GM23338 (cell line): ENCODE results near the gene DNAH6. TPM values are rescaled to one million over a fixed set of nuclear protein-coding genes. Genes with fewer than 3 reads are reported as not detected.
"Not testable (repeated sequence)": the region's sequence is repeated elsewhere in the genome, so short reads cannot be mapped to it uniquely, and the experiment has no call there.

Experiments
- ATAC-seq: fragments of 200-7000 bp; cut with Tn5 transposase; 3 replicates; pipeline ENCODE4 v1.9.1; 2020
- DNase-seq: peaks from one replicate; pipeline ENCODE4 v3.0.0-alpha.2; 2015; ENCODE audit warnings: low spot score
- H2AFZ ChIP-seq: fragments of 200-600 bp; sonication (generic); 2 replicates; pipeline ENCODE4 v1.8.0; 2016; ENCODE audit warnings: antibody characterized with exemption, mild to moderate bottlenecking, moderate library complexity
- H3F3A ChIP-seq: fragments of 200-600 bp; sonication (generic); replicated peaks from 2 replicates; pipeline ENCODE4 v1.8.0; 2017; ENCODE audit warnings: antibody characterized with exemption, mixed run types, low read depth
- H3K27ac ChIP-seq: fragments of 200-600 bp; sonication (generic); 2 replicates; pipeline ENCODE4 v1.6.1; 2016; ENCODE audit warnings: low read depth
- H3K27me3 ChIP-seq: fragments of 200-600 bp; sonication (generic); 2 replicates; pipeline ENCODE4 v1.8.0; 2016; ENCODE audit warnings: mild to moderate bottlenecking, mixed run types, moderate library complexity; ENCODE audit not compliant: insufficient read depth
- H3K36me3 ChIP-seq: fragments of 200-600 bp; sonication (generic); 2 replicates; pipeline ENCODE4 v1.8.0; 2016; ENCODE audit warnings: mild to moderate bottlenecking; ENCODE audit not compliant: insufficient read depth
- H3K4me1 ChIP-seq: fragments of 200-600 bp; sonication (generic); 2 replicates; pipeline ENCODE4 v1.8.0; 2016; ENCODE audit warnings: mild to moderate bottlenecking, moderate library complexity; ENCODE audit not compliant: insufficient read depth
- H3K4me2 ChIP-seq: fragments of 200-600 bp; sonication (generic); 2 replicates; pipeline ENCODE4 v1.7.1; 2017; ENCODE audit warnings: mixed run types
- H3K4me3 ChIP-seq: fragments of 200-600 bp; sonication (generic); 2 replicates; pipeline ENCODE4 v1.6.1; 2016; ENCODE audit warnings: mixed run types
- H3K79me2 ChIP-seq: fragments of 200-600 bp; sonication (generic); replicated peaks from 2 replicates; pipeline ENCODE4 v1.8.0; 2017; ENCODE audit warnings: mild to moderate bottlenecking; ENCODE audit not compliant: insufficient read depth
- H3K9me2 ChIP-seq: fragments of 200-600 bp; sonication (generic); 2 replicates; pipeline ENCODE4 v1.8.0; 2017; ENCODE audit not compliant: insufficient read depth
- H4K20me1 ChIP-seq: fragments of 200-600 bp; sonication (generic); replicated peaks from 2 replicates; pipeline ENCODE4 v1.8.0; 2017; ENCODE audit warnings: mild to moderate bottlenecking; ENCODE audit not compliant: insufficient read depth
- H3K27ac Mint-ChIP-seq: 2 replicates; pipeline ENCODE4 v1.8.0; 2020; ENCODE audit warnings: inconsistent platforms, mild to moderate bottlenecking, moderate library complexity, mixed read lengths
- H3K27me3 Mint-ChIP-seq: 3 replicates; pipeline ENCODE4 v1.8.0; 2022; ENCODE audit warnings: low read depth, mild to moderate bottlenecking, moderate library complexity, mixed read lengths, inconsistent platforms; ENCODE audit not compliant: insufficient read depth, poor library complexity
- H3K36me3 Mint-ChIP-seq: 3 replicates; pipeline ENCODE4 v1.8.0; 2021; ENCODE audit warnings: low read depth, mild to moderate bottlenecking, inconsistent platforms, moderate library complexity, mixed read lengths
- H3K4me1 Mint-ChIP-seq: 3 replicates; pipeline ENCODE4 v1.8.0; 2020; ENCODE audit warnings: mild to moderate bottlenecking, inconsistent platforms, mixed read lengths
- H3K4me3 Mint-ChIP-seq: 3 replicates; pipeline ENCODE4 v1.8.0; 2021; ENCODE audit warnings: moderate library complexity, mild to moderate bottlenecking, inconsistent platforms, mixed read lengths
- H3K9me3 Mint-ChIP-seq: 3 replicates; pipeline ENCODE4 v1.8.0; 2020; ENCODE audit warnings: moderate library complexity, mild to moderate bottlenecking, inconsistent platforms, mixed read lengths
- CREB1 ChIP-seq: fragments of 250-450 bp; sonication (Bioruptor Pico); IDR thresholded peaks from 2 replicates; pipeline ENCODE4 v1.5.0; 2020; ENCODE audit warnings: low read depth, mild to moderate bottlenecking, moderate library complexity
- EZH2phosphoT487 ChIP-seq: fragments of 200-600 bp; sonication (generic); IDR thresholded peaks from one replicate; pipeline ENCODE4 v1.8.1; 2018; ENCODE audit warnings: antibody characterized with exemption; ENCODE audit not compliant: unreplicated experiment
- STAT1 ChIP-seq: IDR thresholded peaks from one replicate; pipeline ENCODE4 v1.6.1; 2016; ENCODE audit warnings: antibody characterized with exemption; ENCODE audit not compliant: unreplicated experiment
- ZNF114 ChIP-seq: fragments of 250-450 bp; sonication (Bioruptor Pico); IDR thresholded peaks from 2 replicates; pipeline ENCODE4 v1.5.0; 2020; ENCODE audit warnings: mild to moderate bottlenecking, moderate library complexity
- ZNF462 ChIP-seq: fragments of 250-450 bp; sonication (Bioruptor Pico); IDR thresholded peaks from 2 replicates; pipeline ENCODE4 v1.5.0; 2020; ENCODE audit warnings: mild to moderate bottlenecking, moderate library complexity
- long read RNA-seq: library from polyadenylated mRNA; unstranded; transcript quantifications from one replicate; pipeline ENCODE4 v2.0.0, GENCODE V29; 2020; ENCODE audit not compliant: unreplicated experiment
- polyA plus RNA-seq: library from polyadenylated mRNA; unstranded; fragments of >200 nt; fragmentation: Nextera tagmentation; extraction: Ambion mirVana; gene quantifications from 2 replicates; pipeline ENCODE4 v1.2.1, GENCODE V29; 2016
- total RNA-seq: library from RNA; depleted of rRNA; stranded (reverse); fragments of >200 nt; shearing (Covaris generic); gene quantifications from 2 replicates; pipeline ENCODE4 v1.2.3, GENCODE V29; 2014; rRNA removed

The DNAH6 gene
- total RNA-seq, result 0.16 and 0.31 TPM in 2 replicates
- polyA plus RNA-seq, result 0.27 and 0.61 TPM in 2 replicates
- long read RNA-seq, result 0 reads

GRCh38 chr2:84516234-84516986 is at the start of gene DNAH6:
Gene DNAH6, plus strand, starts transcription at chr2:84516498. Its CDS starts 1,329 bp downstream, at chr2:84517827.
- no peaks in the 10 kb centered on the region for H3K36me3 ChIP-seq
- peak within 1 kb of the TSS; percentile 72 for H3K4me2 ChIP-seq
- H3K4me3 ChIP-seq, result peak within 1 kb of the TSS; percentile 48
- DNase-seq (peak; percentile 98), ATAC-seq (peak; percentile 99)
- Mint-ChIP-seq H3K4me1 (peaks cover 4% of the 10 kb centered on the region; the same call in 2 of the 3 replicates), H3K36me3 (peaks cover 11% of the 10 kb centered on the region), H3K9me3 (peaks cover 15% of the 10 kb centered on the region), H3K4me3 (peak within 1 kb of the TSS; percentile 77), H3K27ac (no peak within 1 kb of the TSS), H3K27me3 (peaks cover 3% of the 10 kb centered on the region)
- no peak within 1 kb of the TSS for H3K27ac ChIP-seq
- no peaks in the 10 kb centered on the region for H3K4me1 ChIP-seq
- no peaks in the 10 kb centered on the region for H3F3A ChIP-seq
- no peaks in the 10 kb centered on the region for H3K9me2 ChIP-seq
- TF ChIP-seq CREB1 (CRISPR knock-in tag) (peak; percentile 80), EZH2phosphoT487 (no peak)
- peaks cover 8% of the 10 kb centered on the region; the same call in 1 of the 2 replicates for H3K27me3 ChIP-seq
- H3K79me2 ChIP-seq, result no peaks in the 10 kb centered on the region
- H2AFZ ChIP-seq, result peak within 1 kb of the TSS; percentile 88
- no peaks in the 10 kb centered on the region for H4K20me1 ChIP-seq

- H3K36me3 Mint-ChIP-seq, result peaks cover 25% of the 10 kb centered on the region
- H3F3A ChIP-seq, result no peaks in the 10 kb centered on the region
- peaks cover 5% of the 10 kb centered on the region; the same call in 2 of the 3 replicates for H3K4me1 Mint-ChIP-seq
- H3K4me1 ChIP-seq, result peaks cover 4% of the 10 kb centered on the region; the same call in 1 of the 2 replicates
- no peak overlapping the region for H3K4me3 Mint-ChIP-seq
- no peaks in the 10 kb centered on the region for H3K27me3 ChIP-seq
- H3K36me3 ChIP-seq, result no peaks in the 10 kb centered on the region
- peaks cover 2% of the 10 kb centered on the region for H3K27me3 Mint-ChIP-seq
- peaks cover 59% of the 10 kb centered on the region for H3K9me3 Mint-ChIP-seq
- H3K27ac ChIP-seq, result no peak overlapping the region
- H3K4me3 ChIP-seq, result no peak overlapping the region
- no peak for ATAC-seq
- no peak overlapping the region for H3K27ac Mint-ChIP-seq
- no peak for DNase-seq
- no peaks in the 10 kb centered on the region for H3K79me2 ChIP-seq
- no peaks in the 10 kb centered on the region for H4K20me1 ChIP-seq
- no peaks in the 10 kb centered on the region for H3K9me2 ChIP-seq
- H2AFZ ChIP-seq, result no peak overlapping the region
- no peak overlapping the region for H3K4me2 ChIP-seq
- TF ChIP-seq STAT1, result no peak
- no peak for TF ChIP-seq ZNF114 (CRISPR knock-in tag)
- TF ChIP-seq EZH2phosphoT487, result no peak
- no peak for TF ChIP-seq ZNF462 (CRISPR knock-in tag)
- no peak for TF ChIP-seq CREB1 (CRISPR knock-in tag)
Observed at GRCh38 chr2:84467389-84467788, 48.9 kb upstream of the DNAH6 start.

- not testable (repeated sequence) for H3K4me2 ChIP-seq, H3K27me3 ChIP-seq, H3K79me2 ChIP-seq, H4K20me1 ChIP-seq, H3K9me2 ChIP-seq, H2AFZ ChIP-seq, ATAC-seq, H3F3A ChIP-seq, H3K4me3 ChIP-seq, H3K4me1 Mint-ChIP-seq, H3K4me3 Mint-ChIP-seq, H3K27ac Mint-ChIP-seq, H3K27ac ChIP-seq, H3K4me1 ChIP-seq, DNase-seq, H3K36me3 ChIP-seq, H3K27me3 Mint-ChIP-seq
- H3K9me3 Mint-ChIP-seq, result peaks cover 53% of the 10 kb centered on the region
- peaks cover 27% of the 10 kb centered on the region for H3K36me3 Mint-ChIP-seq
Observed at GRCh38 chr2:84472423-84472822, 43.9 kb upstream of the DNAH6 start.
